Measurements from ENCODE around the gene PLXNB1. TPM values are rescaled to one million over a fixed set of nuclear protein-coding genes. Genes with fewer than 3 reads are reported as not detected.
"Not testable (repeated sequence)": the region's sequence is repeated elsewhere in the genome, so short reads cannot be mapped to it uniquely, and the experiment has no call there.

Gene PLXNB1
- total RNA-seq, 1 donor from 2014 or later, result 41.2 TPM

DNA sequence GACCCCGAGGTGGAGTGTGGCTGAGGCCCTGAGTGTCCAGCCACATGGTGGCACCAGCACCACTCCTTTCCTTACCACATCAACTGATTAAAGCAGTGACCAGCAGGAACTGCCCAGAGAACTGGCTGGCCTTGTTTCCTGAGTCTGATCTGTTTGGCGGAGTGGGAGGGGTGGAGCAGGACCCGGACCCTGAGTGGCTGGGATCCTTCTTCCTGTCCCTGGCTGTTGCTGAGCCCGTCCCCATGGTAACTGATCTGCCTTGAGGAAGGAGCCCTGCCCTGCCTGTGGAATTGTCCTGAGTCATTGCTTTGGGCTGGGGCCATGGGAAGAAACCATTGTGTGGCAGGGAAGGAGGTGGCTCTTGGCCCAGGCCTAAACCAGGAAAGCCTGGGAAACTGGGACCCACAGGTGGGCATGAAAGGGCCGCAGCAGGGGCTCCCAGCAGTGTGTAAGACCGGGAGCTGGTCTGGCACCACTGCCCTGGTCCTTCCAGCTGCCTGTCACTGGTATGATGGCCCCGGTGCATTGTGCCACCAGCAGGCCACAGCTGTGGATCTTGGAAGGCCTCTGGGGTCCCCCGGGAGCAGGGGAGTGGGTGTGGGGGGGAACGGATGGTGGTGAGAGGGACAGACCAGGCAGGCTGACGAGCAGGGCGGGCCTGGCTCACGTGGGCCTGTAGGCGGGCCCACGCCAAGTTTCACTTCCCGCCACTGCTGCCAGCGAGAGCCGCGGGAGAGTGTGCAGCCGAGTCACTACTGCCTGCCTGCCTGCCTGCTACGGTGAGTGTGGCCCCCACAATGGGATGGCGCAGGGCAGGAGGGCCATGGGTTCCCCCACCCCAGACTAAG lies 35.9 kb upstream of the PLXNB1 start:
- DNase-seq, result peak; percentile 99

- no peak for DNase-seq
These were observed 35.3 kb upstream of the PLXNB1 start for GRCh38 chr3:48465237-48465530.

DNA sequence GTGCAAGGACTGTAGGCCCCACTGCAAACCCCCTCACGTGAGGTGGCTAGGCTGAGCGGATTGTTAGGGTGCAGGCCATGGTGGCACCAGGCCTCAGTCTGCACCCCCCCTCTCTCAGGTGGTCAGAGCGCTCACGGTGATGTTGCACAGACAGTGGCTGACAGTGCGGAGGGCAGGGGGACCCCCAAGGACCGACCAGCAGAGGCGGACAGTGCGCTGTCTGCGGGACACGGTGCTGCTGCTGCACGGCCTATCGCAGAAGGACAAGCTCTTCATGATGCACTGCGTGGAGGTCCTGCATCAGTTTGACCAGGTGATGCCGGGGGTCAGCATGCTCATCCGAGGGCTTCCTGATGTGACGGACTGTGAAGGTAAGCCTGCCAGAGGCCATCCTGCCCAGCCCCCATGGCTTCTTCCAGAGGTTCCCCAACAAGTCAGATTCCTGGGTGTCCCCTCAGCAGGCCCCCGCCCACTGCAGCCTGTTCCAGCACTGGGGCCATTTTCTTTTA lies 34.9 kb upstream of the PLXNB1 start:
- no peak for DNase-seq

GRCh38 chr3:48463703-48464102 lies 33.8 kb upstream of the PLXNB1 start:
- DNase-seq, result no peak

DNA sequence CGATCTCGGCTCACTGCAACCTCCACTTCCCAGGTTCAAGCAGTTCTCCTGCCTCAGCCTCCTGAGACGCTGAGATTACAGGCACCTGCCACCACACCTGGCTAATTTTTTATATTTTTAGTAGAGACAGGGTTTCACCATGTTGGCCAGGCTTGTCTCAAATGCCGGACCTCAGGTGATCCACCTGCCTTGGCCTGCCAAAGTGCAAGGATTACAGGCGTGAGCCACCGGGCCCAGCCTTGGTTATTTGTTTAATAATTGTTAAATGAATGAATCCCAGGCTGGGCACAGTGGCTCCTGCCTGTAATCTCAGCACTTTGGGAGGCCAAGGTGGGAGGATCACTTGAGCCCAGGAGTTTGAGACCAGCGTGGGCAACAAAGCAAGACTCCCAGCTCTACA lies 31.9 kb upstream of the PLXNB1 start:
- DNase-seq, result not testable (repeated sequence)

DNA sequence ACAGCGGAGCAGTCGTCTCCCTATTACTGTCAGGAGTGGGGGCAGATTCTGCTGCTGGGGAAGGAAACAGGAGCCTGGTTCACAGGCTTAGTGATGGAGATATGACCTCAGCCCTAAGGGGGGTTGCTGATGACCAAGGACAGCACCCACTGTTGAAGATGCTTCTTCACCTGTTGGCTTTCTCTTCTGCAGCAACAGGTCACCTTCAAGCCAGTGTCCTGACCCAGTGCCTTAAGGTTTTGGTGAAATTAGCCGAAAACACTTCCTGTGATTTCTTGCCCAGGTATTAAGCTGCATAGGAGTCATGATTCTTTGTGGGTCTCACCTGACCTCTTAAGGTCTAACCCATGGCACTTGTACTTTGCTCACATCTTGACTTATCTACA lies 30.6 kb upstream of the PLXNB1 start:
- no peak for DNase-seq

- no peak for DNase-seq
These were observed 30.1 kb upstream of the PLXNB1 start for GRCh38 chr3:48459773-48460516.

DNA sequence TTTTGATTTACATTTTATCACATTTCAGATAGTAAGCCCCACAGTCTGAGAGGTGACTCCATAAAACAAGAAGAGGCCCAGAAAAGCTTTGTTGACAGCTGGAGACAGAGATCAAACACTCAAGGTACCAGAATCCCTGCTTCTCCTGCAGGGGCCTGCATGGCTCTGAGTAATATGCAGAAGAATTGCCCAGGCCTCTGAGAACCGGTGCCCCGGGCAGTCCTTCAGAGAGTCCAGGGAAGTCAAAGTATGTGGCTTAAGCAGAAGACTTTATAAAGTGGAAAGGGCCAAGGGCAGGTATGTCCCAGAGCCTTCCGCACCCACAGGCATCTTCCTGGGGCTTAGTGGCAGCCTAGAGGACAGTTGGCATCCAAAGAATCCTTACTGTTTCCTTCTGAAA lies 29.4 kb upstream of the PLXNB1 start:
- DNase-seq, result no peak

- no peak for DNase-seq
These were observed 26.6 kb upstream of the PLXNB1 start for GRCh38 chr3:48456456-48456855.

GRCh38 chr3:48451270-48451669 lies 21.4 kb upstream of the PLXNB1 start:
- DNase-seq, result no peak

DNA sequence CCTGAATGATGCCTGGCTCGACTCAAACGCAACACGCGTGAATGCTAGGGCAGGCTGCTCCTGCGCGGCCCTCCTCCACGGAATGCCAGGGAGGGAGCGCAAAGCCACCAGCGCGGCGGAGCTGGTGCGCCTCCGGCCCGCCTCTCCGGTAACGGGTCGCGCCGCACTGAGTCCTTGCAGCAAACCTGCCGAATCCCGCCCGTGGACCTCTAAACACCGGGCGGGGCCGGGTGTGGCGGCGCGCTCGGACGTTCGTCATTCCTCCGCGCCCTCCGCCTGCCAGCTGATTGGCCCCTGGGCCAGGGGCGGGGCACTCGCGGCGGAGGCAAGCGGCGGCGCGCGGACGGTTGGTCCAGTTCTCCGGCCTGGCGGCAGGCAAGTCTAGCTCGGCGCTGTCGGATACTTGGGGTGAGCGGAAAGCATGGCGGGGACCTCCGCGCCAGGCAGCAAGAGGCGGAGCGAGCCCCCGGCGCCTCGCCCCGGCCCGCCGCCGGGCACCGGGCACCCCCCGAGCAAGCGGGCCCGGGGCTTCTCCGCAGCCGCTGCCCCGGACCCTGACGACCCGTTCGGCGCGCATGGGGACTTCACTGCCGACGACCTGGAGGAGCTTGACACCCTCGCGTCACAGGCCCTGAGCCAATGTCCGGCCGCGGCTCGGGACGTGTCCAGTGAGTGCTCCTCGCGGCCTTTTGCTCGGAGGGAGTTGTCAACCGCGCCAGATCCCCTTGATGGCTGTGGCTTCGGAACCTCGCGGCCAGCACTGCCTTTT lies 16.7 kb upstream of the PLXNB1 start, which contains the start of gene ATRIP:
Gene ATRIP, plus strand, starts transcription at position 313 of the 769 bp plus-strand sequence. Its CDS starts 109 bp downstream, at position 422.
- peak; percentile 53 for DNase-seq

- DNase-seq, result no peak
These were observed 16.1 kb upstream of the PLXNB1 start for GRCh38 chr3:48446043-48446424.

DNA sequence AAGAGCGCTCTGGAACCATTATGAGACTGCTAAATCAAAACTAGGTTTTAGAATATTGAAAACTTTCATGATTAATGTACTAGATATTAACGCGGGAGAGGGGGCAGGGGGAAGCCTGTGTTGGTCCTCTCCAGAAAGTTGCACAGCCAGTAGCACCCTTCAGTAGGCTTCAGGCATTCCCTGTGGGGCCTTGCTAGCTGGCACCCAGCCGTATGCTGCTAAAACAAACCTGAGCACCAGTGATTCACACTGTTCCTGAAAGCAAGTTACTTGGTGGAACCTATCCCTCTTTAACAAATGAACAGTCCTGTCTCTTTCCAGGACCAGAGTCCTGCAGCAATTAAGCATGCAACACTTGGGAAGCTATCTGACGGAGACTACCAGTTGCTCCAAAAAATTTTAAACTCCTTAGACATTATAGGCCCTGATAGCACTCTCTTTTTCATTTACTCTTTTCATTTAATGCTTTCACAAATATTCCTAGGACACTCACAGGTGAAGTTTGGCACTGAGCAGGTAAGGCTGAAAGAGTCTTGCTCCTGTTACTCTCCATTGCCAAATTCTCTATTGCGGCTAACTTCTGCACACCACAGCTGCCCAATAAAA lies 15.5 kb upstream of the PLXNB1 start:
- no peak for DNase-seq

DNA sequence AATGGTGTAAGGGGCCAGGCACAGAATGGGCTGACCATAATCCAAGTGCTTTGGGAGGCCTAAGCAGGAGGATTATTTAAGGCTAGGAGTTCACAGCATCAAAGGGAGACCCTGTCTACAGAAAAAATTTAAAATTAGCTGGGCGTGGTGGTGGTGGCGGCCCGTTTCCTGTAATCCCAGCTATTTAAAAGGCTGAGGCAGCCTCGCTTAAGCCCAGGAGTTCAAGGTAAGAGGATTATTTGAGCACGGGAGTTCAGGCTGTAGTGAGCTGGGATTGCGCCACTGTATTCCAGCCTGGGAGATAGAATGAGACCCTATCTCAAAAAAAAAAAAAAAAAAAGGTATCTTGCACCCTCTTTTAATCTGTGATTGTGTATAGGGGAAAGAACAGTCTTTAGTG lies 12.1 kb upstream of the PLXNB1 start:
- no peak for DNase-seq

- no peak for DNase-seq
These were observed 10.7 kb upstream of the PLXNB1 start for GRCh38 chr3:48440590-48440958.

- DNase-seq, result peak; percentile 96
These were observed 10.1 kb upstream of the PLXNB1 start, which contains the start of the genes CCDC51 and TMA7 for GRCh38 chr3:48439820-48440589. CCDC51 (minus strand) TSS chr3:48440119; CDS start chr3:48435128, 4,991 bp downstream. TMA7 (plus strand) TSS chr3:48440257; CDS start chr3:48440297, 40 bp downstream.

DNA sequence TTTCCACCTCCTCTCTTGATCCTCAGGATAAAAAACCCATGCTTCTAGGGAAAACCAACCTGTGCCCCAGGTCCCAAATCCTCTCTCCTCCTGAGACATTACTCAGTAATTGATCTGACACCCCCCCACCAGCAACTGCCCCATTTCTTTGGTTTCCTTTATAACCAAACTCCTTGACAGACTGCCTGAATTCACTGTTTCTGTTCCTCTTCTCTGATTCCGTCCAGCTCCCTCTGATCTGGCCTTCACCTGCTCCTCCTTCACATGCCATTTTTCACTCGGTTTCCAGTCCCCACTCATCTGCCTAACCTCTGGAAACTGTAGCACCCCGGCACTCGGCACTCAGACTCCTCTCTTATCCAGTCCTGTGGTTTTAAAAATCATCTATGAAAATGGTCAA lies 7.9 kb upstream of the PLXNB1 start:
- DNase-seq, result no peak

- DNase-seq, result no peak
These were observed 7.0 kb upstream of the PLXNB1 start for GRCh38 chr3:48436855-48437254.

- DNase-seq, result no peak
These were observed 6.5 kb upstream of the PLXNB1 start for GRCh38 chr3:48436477-48436787.

DNA sequence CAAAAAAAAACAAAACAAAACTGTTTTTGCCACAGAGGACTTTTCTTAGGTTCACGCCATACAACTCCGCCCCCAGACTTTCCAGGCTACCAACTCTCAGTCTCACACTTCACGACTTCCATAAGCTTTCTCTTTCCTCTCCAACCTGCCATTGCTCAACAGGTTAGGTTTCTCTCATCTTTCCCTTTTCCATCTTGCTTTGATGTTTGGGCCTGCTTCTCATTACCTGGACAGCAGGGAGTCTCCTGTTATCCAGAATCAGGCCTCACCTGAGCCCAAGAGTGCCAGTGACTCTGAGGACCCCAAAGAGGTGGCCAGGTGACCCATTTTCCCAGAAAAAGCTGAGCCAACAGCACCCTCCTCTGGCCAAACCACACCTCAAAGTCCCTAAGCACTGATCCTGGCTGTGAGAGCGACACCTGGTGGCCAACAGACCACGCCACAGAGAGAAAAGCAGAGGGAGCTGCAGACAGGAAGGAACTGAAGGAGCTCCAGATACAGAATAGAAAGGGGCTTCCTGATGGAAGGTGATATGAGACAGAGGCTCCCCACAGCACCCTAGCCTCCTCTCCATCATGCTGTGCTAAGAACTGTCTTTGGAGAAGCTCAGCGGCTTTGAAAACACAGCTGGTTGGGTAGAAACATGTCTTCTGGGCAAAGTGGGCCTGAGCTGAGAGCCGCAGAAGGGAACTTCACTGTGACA lies 6.0 kb upstream of the PLXNB1 start:
- peak; percentile 63 for DNase-seq

DNA sequence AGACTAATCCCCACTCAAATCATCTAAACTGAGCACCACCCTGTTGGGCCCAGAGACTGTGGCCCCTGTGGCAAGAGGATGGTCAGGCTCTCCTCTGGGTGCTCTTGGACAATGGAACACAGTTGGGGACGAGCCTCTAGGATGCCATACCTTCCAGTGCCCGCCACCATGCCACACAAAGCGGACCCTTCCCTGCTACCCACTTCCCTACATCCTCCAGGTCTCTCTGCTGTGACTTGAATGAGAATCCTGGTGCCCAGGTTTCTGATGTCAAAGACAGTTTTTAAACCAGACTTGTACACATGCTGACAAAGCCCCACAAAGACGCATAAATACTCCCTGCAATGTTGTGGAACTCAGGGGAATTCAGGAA lies 5.3 kb upstream of the PLXNB1 start:
- DNase-seq, result no peak
